ENCODE results near the gene NBPF4.
"Not testable (repeated sequence)": the region's sequence is repeated elsewhere in the genome, so short reads cannot be mapped to it uniquely, and the experiment has no call there.

The NBPF4 gene

DNA sequence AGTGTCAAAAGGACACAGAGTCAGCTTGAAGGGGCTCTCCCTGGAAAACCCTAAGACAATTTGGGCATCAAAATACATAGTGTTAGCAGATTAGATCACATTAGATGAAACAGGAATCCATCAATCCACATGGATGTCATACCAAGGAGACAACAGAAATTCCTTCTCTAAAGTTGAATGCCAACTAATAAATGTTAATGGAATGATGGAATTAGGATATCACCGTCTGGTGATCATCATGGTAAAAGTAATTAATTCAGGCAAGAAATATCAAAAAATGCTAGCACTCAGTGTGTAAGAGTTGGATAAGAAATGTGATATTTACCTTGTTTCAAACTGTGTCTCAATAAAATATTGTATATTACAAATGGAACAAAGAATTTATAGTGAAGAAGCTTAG lies 32.9 kb downstream of the NBPF4 start:
- FAIRE-seq = no peak

DNA sequence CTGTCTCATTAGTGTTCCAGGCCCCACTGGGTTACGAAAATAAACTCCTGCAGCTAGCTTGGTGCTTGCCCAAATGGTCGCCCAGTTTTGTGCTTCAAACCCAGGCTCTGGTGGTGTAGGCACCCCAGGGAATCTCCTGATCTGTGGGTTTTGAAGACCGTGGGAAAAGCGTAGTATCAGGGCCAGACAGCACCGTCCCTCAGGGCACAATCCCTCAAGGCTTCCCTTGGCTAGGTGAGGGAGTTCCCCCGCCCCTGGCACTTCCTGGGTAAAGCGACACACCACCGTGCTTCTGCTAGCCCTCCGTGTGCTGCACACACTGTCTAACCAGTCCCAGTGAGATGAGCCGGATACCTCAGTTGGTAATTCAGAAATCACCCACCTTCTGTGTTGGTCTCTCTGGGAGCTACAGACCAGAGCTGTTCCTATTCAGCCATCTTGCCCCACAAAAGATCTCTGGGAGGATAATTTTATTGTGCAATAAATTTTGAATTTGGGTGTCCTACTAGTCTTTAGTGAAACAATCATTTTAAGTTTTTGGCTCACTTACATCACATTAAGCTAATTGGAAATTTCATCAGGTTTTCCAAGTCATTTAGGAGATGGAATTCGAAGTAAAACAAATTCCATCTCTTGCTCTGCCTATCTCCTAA lies 34.3 kb downstream of the NBPF4 start:
- no peak for FAIRE-seq

DNA sequence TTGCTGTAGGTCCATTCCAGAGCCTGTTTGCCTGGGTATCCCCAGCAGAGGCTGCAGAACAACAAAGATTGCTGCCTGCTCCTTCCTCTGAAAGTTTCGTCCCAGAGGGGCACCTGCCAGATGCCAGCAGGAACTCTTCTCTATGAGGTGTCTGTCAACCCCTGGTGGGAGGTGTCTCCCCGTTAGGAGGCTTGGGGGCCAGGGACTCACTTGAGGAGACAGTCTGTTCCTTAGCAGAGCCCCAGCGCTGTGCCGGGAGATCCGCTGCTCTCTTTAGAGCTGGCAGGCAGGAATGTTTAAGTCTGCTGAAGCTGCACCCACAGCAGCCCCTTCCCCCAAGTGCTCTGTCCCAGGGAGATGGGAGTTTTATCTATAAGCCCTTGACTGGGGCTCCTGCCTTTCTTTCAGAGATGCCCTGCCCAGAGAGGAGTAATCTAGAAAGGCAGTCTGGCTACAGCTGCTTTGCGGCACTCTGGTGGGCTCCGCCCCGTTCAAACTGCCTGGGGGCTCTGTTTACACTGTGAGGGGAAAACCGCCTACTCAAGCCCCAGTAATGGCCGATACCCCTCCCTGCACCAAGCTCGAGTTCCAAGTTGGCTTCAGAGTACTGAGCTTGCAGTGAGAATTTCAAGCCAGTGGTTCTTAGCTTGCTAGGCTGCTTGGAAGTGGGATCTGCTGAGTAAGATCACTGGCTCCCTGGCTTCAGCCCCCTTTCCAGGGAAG lies 35.0 kb downstream of the NBPF4 start:
- no peak for FAIRE-seq

DNA sequence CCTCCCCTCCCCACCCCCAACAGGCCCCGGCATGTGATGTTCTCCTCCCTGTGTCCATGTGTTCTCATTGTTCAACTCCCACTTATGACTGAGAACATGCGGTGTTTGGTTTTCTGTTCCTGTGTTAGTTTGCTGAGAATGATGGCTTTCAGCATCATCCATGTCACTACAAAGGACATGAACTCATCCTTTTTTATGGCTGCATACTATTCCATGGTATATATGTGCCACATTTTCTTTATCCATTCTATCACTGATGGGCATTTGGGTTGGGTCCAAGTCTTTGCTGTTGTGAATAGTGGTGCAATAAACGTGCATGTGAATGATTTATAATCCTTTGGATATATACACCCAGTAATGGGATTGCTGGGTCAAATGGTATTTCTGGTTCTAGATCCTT lies 40.3 kb downstream of the NBPF4 start:
- FAIRE-seq = not testable (repeated sequence)

DNA sequence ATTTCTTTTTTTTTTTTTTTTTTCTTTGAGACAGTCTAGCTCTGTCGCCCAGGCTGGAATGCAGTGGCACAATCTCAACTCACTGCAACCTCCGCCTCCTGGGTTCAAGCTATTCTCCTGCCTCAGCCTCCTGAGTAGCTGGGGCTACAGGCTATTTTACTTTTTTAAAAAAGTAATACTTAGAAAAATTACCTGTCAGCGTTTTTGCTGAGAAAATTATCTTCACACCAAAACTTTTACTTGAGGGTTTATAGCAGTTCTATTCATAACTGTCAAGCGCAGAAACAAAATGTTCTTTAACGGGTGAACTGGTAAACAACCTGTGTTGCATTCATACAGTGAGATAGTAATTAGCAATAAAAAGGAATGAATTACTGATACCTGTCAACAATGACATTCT lies 42.2 kb downstream of the NBPF4 start:
- FAIRE-seq = no peak

DNA sequence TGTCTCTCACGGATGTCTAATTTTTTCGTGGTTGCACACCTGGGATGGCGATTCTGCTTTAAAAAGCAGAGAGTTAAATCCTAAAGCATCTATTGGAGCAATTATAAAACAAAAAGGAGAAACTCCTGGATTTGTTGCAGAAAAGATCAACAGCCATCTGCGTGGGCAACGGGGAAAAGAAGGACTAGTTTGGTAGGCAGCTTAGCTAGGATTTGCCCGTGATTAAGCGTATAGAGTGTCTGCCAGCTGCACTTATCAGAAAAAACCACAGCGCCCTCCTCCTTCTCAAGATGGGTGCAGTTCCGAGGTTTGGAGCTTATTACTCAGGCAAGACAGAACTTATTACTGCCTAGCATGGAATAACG lies 43.2 kb downstream of the NBPF4 start:
- no peak for FAIRE-seq

DNA sequence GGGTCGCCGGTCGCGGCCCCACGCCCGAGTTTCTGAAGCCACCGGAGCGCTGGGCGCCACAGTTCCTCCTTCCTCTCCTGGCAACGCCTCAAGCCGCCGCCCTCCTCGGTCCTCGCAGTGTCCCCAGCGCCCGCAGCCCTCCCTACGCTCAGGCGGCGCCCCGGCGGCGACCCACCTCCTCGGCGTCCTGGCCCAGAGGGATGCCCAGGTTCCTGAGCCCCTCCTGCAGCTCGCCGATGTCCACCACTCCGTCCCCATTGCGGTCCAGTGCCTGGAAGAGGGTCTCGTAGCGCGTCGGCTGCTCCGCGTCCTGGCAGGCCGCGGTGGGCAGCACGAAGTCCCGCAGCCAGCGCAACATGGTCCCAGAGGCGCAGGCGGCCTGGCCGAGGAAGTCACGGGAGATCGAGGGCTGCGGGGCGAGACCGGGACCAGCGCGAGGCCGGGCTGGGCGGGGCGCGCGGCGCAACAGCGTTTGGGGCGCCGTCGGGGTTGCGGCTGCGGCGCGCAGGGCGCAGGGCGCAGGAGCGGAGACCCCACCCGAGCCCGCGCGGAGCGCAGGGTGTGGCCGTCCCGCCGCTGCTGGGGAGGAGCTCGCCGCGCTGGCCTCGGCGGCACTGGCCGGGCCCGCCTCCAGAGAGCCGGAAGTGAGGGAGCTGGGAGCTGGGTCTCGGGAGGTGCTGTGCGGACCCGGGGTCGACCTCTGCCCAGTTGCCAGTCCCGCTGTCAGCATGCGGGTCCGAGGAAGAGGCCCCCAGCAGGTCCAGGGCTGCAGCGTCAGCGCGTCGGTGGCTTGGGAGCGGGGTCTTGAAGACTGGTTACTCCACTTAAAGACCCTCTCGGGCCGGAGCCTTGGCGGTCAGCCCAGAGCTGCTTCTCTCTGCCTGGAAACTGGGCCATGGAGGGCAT lies 43.8 kb downstream of the NBPF4 start, which contains the start of gene SLC25A24:
Gene SLC25A24 (minus strand): TSS at position 563 of the 906 bp plus-strand sequence. CDS start 205 bp downstream, at position 358.
- FAIRE-seq = no peak

DNA sequence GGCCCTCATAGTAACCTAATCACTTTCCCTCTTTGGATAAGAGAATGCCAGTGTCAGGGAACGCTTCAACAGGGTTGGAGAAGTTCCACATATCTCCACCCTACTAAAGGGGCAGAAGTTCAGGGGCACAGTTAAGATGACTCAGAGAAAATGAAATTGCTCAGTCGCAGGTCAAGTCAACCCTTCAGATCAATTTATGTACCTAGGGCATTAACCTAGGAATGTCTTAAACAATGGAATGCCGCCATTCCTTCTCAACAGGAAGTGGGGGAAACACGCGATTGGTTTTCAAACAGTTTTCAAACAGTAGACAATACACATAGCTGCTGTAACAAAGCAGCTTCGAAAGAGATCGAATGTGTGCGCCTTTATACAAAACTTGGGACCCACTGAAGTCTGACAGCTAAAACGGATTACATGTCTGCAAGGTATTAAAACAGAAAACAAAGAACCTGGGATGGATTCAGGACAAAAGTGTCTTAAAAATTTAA lies 44.6 kb downstream of the NBPF4 start:
- no peak for FAIRE-seq

DNA sequence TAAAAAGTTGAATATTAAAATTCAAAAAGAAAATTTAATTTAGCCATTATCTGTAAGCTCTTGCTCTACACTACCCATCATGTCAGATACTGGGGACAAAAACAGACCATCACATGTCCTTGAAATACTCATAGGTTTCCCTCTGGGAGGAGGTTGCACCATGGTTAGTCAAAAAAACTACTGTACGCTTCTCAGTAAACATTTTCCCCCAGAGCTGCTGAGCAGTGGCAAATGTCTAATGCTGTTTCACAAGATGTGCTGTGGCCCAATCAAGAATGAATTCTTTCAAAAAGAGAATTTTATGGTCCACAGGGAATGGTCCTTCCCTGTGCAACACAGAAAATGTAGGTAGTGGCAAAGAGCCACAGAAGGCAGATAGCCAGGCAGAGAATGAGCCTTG lies 49.8 kb downstream of the NBPF4 start:
- FAIRE-seq = no peak

DNA sequence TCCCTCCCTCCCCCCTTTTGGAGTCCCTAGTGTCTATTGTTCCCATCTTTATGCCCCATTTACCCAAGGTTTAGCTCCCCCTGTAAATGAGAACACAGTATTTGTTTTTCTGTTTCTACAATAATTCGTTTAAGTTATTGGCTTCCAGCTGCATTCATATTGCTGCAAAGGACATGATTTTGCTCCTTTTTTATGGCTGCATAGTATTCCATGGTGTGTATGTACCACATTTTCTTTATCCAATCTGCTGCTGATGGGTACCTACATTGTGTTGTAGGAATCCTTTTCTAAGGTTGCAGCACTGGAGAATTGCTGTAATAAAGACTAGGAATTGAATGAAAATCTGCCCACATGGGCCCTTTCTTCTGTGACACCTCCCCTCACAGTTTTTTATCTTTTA lies 50.5 kb downstream of the NBPF4 start:
- FAIRE-seq = no peak

DNA sequence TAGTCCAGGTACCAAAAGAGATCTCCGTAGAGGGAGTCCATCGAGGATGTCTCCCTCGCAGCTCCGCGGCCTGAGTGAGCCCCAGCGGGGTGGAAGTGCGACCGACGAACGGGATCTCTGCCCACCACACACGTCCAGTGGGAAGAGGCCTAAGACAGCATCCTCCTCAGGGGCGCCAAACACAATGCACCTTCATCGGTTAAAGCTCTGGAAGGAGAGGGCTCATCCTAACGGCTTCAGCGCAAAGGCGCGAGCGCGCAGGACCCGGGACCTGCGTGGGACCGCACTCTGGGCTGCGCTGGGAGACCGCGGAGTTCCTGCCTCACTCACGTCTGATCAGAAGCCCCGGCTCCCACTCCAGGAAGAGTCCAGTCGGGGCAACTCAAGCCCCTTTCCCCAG lies 51.3 kb downstream of the NBPF4 start:
- FAIRE-seq = no peak

DNA sequence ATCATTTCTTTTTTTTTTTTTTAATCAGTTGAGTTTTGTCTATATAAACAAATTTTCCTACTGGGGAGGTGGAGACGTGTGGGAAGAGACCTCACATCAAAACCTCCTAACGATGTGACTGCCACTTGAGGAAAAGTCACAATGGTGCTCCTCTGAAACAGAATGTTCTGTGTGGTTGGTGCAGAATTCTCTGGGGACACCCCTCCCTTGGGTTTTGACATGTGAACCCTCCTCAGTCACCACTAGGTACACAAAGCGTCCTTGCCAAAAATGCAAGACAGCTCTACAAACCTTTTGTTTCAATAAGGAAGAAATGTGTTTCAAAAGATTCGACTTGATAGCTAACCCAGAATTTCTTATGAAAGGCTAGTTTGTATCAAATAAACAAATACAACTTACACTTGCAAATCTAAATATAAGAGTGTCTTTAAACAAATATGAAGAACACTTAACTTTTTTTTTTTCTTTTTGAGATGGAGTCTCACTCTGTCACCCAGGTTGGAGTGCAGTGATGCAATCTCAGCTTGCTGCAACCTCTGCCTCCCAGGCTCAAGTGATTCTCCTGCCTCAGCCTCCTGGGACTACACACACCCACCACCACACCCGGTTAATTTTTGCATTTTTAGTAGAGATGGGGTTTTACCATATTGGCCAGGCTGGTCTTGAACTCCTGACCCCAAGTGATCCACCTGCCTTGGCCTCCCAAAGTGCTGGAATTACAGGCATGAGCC lies 53.0 kb downstream of the NBPF4 start:
- no peak for FAIRE-seq

DNA sequence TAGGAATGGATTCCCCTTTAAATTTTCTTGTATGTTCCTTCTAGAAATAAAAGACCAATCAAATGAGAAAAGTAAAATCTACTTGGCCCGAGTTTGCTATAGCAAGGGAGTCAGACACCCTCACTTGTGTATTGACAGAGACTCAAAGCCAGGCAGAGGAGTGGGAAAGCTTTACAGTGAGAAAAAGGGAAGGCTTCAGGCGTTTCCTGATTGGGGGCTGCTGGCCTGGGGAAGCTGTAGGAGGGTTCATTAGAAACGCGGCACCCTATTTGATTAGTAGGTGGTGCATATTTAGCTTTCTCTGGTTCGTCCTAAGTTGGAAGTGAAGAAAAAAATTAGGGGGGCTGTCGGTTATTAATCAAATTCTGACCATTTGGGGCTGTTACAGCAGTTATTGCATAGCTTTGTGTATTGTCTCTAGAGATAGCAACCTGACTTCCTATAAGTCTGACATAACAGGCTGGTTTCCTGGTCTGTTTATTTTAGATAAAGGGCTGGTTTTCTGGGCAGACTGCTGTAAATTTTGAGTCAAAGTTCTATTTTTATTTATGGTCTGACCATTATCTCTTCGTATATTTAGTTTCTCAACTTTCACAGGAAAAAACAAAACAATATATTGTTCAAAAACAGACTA lies 53.8 kb downstream of the NBPF4 start:
- FAIRE-seq = no peak

DNA sequence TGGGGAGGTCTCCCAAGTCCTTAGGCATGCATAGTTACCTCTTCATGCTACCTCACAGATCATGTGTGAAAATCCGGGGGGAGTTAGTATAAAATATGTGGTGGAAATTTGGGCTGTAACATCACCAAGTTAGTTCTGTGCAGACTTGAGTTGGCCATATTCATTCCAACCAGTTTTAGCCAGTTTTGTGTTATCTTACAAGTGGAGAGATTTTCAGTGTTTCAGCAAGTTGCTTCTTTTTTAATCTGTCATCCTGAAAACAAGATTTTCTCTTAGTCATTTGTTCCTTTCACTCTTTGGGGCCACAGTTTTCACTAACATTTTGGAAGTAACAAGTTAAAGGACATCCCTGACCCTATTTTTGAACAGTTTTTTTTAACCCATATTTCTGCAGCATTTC lies 55.1 kb downstream of the NBPF4 start:
- FAIRE-seq = no peak

DNA sequence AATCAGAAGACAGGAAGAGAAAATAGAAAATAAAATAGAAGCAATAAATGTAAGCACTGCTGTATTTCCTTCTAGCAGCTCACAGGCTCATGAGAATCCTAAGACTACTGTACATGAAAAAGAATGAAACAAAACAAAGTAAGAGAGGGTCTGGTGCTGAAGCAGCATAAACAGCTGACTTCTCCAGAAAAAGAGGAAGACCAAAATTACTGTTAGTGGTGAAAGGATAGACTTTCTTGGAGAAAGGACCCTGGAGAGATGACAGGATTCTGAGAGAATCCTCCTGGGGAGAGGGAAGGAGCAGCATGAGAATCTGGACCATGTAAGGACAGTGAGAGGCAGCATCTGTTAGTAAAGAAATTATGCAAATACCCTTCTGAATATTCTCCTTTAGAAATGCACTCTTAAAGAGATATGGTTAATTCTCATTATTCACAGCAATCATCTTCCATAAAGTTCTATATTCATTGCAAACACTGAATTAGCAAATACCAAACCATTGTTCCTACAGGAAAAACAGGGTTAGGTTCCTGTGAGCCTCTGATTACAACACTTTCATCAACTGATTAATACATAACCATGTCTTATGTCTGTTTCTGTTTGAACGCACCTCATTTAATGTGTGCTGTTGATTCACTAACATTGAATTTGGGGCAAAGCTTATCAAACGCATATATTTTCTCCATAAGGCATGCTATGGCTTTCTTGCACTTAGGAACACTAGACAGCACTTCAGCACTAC lies 60.7 kb downstream of the NBPF4 start:
- FAIRE-seq = no peak

DNA sequence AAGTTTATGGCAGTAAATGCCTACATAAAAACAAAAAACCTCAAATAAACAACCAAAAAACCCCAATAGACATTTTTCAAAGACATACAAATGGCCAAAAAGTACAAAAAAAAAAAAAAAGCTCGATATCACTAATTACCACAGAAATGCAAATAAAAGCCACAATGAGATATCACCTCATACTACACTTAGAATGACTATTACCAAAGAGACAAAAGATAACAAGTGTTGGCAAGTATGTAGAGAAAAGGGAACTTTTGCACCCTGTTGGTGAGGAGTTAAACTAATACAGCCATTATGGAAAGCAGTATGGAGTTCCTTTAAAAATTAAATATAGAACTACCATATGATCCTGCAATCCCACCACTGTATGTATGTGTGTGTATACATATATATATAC lies 64.9 kb downstream of the NBPF4 start:
- FAIRE-seq = no peak

All from A204.1 (cell line).